ENCODE data around the gene FADS1. TPM values are rescaled to one million over a fixed set of nuclear protein-coding genes. Genes with fewer than 3 reads are reported as not detected.

The FADS1 gene
- total RNA-seq, 4 donors from 2014 or later, result 2.2 to 13.8 (median 3.7) TPM

DNA sequence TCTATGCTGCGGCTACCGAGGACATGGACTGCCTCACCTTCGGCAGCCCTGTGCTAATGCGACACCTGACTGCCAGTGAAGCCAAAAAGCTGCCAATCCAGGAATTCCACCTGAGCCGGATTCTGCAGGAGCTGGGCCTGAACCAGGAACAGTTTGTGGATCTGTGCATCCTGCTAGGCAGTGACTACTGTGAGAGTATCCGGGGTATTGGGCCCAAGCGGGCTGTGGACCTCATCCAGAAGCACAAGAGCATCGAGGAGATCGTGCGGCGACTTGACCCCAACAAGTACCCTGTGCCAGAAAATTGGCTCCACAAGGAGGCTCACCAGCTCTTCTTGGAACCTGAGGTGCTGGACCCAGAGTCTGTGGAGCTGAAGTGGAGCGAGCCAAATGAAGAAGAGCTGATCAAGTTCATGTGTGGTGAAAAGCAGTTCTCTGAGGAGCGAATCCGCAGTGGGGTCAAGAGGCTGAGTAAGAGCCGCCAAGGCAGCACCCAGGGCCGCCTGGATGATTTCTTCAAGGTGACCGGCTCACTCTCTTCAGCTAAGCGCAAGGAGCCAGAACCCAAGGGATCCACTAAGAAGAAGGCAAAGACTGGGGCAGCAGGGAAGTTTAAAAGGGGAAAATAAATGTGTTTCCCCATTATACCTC is 20.8 kb downstream of the FADS1 start:
- DNase-seq, result no peak
- Histone ChIP-seq H3K4me3 (no peak overlapping the region), H3K4me1 (peaks cover 5 to 24% (median 19%) of the 10 kb centered on the region in 4 donors), H3K27me3 (no peaks in the 10 kb centered on the region), H3K27ac (no peak overlapping the region), H3K9me3 (no peaks in the 10 kb centered on the region), H3K36me3 (no peaks in the 10 kb centered on the region)
- in situ Hi-C loops (cut with MboI; ENCODE audit: low pct_ligation_motif_present in 1 of 4, low pct_unique_long_range_greater_than_20kb in 1 of 4, low sequenced_read_pairs in 3 of 4), result loop anchor here in 3 of 4 donors (10.0 to 25.0 kb wide), 3 partner anchors 159 to 316 kb away; partner anchors contain the start of genes INCENP (in 2 of the 3) and BEST1 (in 1 of the 3)
- TF ChIP-seq CTCF (IDR thresholded peaks at IDR 0.05) (no peak), POLR2AphosphoS5 (IDR thresholded peaks at IDR 0.05) (no peak), EP300 (IDR thresholded peaks at IDR 0.05; ENCODE audit: low read depth) (no peak)
- intact Hi-C loops (cut with DNase I; ENCODE audit: low total_unique reads), result loop anchor here (10.0 kb wide), 1 partner anchor 289 kb away; no protein-coding TSS in a partner anchor
- WGBS, 2 donors (ENCODE audit: low coverage in 1 of 2), result 94% methylated on average over 5 to 18 of the region's 18 CpGs

DNA sequence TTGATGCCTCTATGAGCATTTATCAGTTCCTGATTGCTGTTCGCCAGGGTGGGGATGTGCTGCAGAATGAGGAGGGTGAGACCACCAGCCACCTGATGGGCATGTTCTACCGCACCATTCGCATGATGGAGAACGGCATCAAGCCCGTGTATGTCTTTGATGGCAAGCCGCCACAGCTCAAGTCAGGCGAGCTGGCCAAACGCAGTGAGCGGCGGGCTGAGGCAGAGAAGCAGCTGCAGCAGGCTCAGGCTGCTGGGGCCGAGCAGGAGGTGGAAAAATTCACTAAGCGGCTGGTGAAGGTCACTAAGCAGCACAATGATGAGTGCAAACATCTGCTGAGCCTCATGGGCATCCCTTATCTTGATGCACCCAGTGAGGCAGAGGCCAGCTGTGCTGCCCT is 21.3 kb downstream of the FADS1 start:
- 93% methylated on average over 12 of the region's 12 CpGs; no CpG with 5 or more reads in 1 of the 2 donors for WGBS, 2 donors (ENCODE audit: low coverage in 1 of 2)
- H3K4me1 ChIP-seq, result peaks cover 5 to 24% (median 22%) of the 10 kb centered on the region in 4 donors
- TF ChIP-seq POLR2A (IDR thresholded peaks at IDR 0.05) (no peak), POLR2AphosphoS5 (IDR thresholded peaks at IDR 0.05) (no peak), CTCF (IDR thresholded peaks at IDR 0.05) (no peak), EP300 (IDR thresholded peaks at IDR 0.05; ENCODE audit: low read depth) (no peak)
- H3K9me3 ChIP-seq, result no peaks in the 10 kb centered on the region
- H3K27ac ChIP-seq, result no peak overlapping the region
- in situ Hi-C loops (cut with MboI; ENCODE audit: low pct_ligation_motif_present in 1 of 4, low pct_unique_long_range_greater_than_20kb in 1 of 4, low sequenced_read_pairs in 3 of 4), result loop anchor here in 3 of 4 donors (10.0 to 25.0 kb wide), 3 partner anchors 159 to 317 kb away; partner anchors contain the start of genes INCENP (in 2 of the 3) and BEST1 (in 1 of the 3)
- intact Hi-C loops (cut with DNase I; ENCODE audit: low total_unique reads), result loop anchor here (10.0 kb wide), 1 partner anchor 289 kb away; no protein-coding TSS in a partner anchor
- DNase-seq, result no peak
- no peak overlapping the region for H3K4me3 ChIP-seq
- no peaks in the 10 kb centered on the region for H3K27me3 ChIP-seq
- H3K36me3 ChIP-seq, result no peaks in the 10 kb centered on the region

GRCh38 chr11:61794579-61794978 is 22.2 kb downstream of the FADS1 start:
- intact Hi-C loops (cut with DNase I; ENCODE audit: low total_unique reads) (loop anchor here (10.0 kb wide), 1 partner anchor 290 kb away; no protein-coding TSS in a partner anchor), in situ Hi-C loops (cut with MboI; ENCODE audit: low pct_ligation_motif_present in 1 of 4, low pct_unique_long_range_greater_than_20kb in 1 of 4, low sequenced_read_pairs in 3 of 4) (loop anchor here in 3 of 4 donors (10.0 to 25.0 kb wide), 3 partner anchors 160 to 318 kb away; partner anchors contain the start of genes INCENP (in 2 of the 3) and BEST1 (in 1 of the 3))
- Histone ChIP-seq H3K27me3 (no peaks in the 10 kb centered on the region), H3K36me3 (peaks cover 0 to 8% (median 2%) of the 10 kb centered on the region in 4 donors), H3K4me1 (peaks cover 5 to 24% (median 22%) of the 10 kb centered on the region in 4 donors), H3K4me3 (no peak overlapping the region), H3K9me3 (no peaks in the 10 kb centered on the region), H3K27ac (no peak overlapping the region)
- TF ChIP-seq POLR2A (IDR thresholded peaks at IDR 0.05) (no peak), EP300 (IDR thresholded peaks at IDR 0.05; ENCODE audit: low read depth) (no peak), CTCF (IDR thresholded peaks at IDR 0.05) (no peak), POLR2AphosphoS5 (IDR thresholded peaks at IDR 0.05) (no peak)
- no peak for DNase-seq
- WGBS, 2 donors (ENCODE audit: low coverage in 1 of 2), result 85 to 90% methylated on average over 4 of the region's 4 CpGs

DNA sequence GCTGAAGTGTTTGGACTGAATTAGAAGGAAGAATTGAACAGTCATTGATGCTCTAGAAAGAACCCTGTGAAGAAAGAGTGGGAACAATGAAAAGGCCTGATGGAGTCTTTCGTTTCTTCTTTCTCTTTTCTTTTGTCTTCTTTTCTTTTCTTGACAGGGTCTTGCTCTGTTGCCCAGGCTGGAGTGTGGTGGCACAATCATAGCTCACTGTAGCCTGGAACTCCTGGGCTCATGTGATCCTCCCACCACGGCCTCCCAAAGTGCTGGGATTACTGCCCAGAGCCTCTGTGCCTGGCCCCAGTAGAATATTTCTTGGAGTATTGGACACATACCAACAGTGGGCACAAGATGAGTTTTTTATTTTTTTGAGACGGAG is 23.0 kb downstream of the FADS1 start:
- H3K9me3 ChIP-seq, result no peaks in the 10 kb centered on the region
- peak overlapping the region in 2 of 4 donors; percentile 75 to 81 for H3K4me3 ChIP-seq
- H3K27ac ChIP-seq, result no peak overlapping the region
- peaks cover 5 to 24% (median 22%) of the 10 kb centered on the region in 4 donors for H3K4me1 ChIP-seq
- H3K36me3 ChIP-seq, result peaks cover 0 to 12% (median 5%) of the 10 kb centered on the region in 4 donors
- WGBS, 2 donors (ENCODE audit: low coverage in 1 of 2), result 50 to 53% methylated on average over 3 of the region's 3 CpGs
- DNase-seq, result no peak
- in situ Hi-C loops (cut with MboI; ENCODE audit: low pct_ligation_motif_present in 1 of 4, low pct_unique_long_range_greater_than_20kb in 1 of 4, low sequenced_read_pairs in 3 of 4) (loop anchor here in 3 of 4 donors (10.0 to 25.0 kb wide), 3 partner anchors 161 to 318 kb away; partner anchors contain the start of genes INCENP (in 2 of the 3) and BEST1 (in 1 of the 3)), intact Hi-C loops (cut with DNase I; ENCODE audit: low total_unique reads) (loop anchor here (10.0 kb wide), 1 partner anchor 291 kb away; no protein-coding TSS in a partner anchor)
- no peaks in the 10 kb centered on the region for H3K27me3 ChIP-seq
- no peak for TF ChIP-seq EP300 (IDR thresholded peaks at IDR 0.05; ENCODE audit: low read depth)
- TF ChIP-seq CTCF (IDR thresholded peaks at IDR 0.05), result no peak
- TF ChIP-seq POLR2AphosphoS5 (IDR thresholded peaks at IDR 0.05), result no peak
- TF ChIP-seq POLR2A (IDR thresholded peaks at IDR 0.05), result no peak
